Testis (tissue), 3 donors: ENCODE data around the gene IL18R1. TPM values are rescaled to one million over a fixed set of nuclear protein-coding genes. Genes with fewer than 3 reads are reported as not detected.

Source experiments
- DNase-seq: peaks from one replicate; pipeline ENCODE4 v3.0.0-alpha.2; 2019
- H3K27ac ChIP-seq, 2 donors: fragments of 200-600 bp; sonication (generic); one replicate each; pipeline ENCODE4 v1.5.1; 2019
- H3K27me3 ChIP-seq: fragments of 200-600 bp; sonication (generic); one replicate; pipeline ENCODE4 v1.5.1; 2019
- H3K36me3 ChIP-seq: fragments of 200-600 bp; sonication (generic); one replicate; pipeline ENCODE4 v1.5.1; 2017; ENCODE audit warnings: low read depth; ENCODE audit errors: missing control alignments
- H3K4me1 ChIP-seq: fragments of 200-600 bp; sonication (generic); one replicate; pipeline ENCODE4 v1.5.1; 2019
- H3K4me3 ChIP-seq, 2 donors: fragments of 200-600 bp; sonication (generic); one replicate each; pipeline ENCODE4 v1.5.1; 2017 to 2019
- H3K9me3 ChIP-seq: fragments of 200-600 bp; sonication (generic); one replicate; pipeline ENCODE4 v1.5.1; 2017
- POLR2A ChIP-seq: fragments of 450-650 bp; IDR thresholded peaks from one replicate; pipeline ENCODE4 v1.6.1; 2017; ENCODE audit warnings: antibody characterized with exemption, mild to moderate bottlenecking, moderate library complexity
- WGBS, 2 donors: methylation state at CpG; one replicate each; pipeline ENCODE4 v1.1.5; 2018; 5-methylcytosine and 5-hydroxymethylcytosine counted together
- intact Hi-C: fragments of 100-400 bp; cut with DNase I; formaldehyde crosslinking; loops from one replicate; pipeline ENCODE4 v1.15.1; 2023; ENCODE audit warnings: low total_unique reads
- polyA plus RNA-seq: library from polyadenylated mRNA; stranded (reverse); fragments of 350-450 nt; fragmentation: Illumina TruSeq; extraction: RNeasy Lipid Tissue Mini Kit (QIAGEN cat#74804); gene quantifications from one replicate; pipeline ENCODE4 v1.2.3, GENCODE V29; 2014; ENCODE audit warnings: low read depth, low replicate concordance; ENCODE audit not compliant: insufficient read depth
- total RNA-seq, 2 donors: library from RNA; depleted of rRNA; stranded (reverse); fragments of >200 nt; gene quantifications; one replicate each; pipeline ENCODE4 v1.2.3, GENCODE V29; 2016
- TF ChIP-seq, protein P1 (sequence below), 3 experiments: fragments of 450-650 bp in 2 of 3; fragments of 200-600 bp in 1 of 3; sonication (generic) in 1 of 3; IDR thresholded peaks; one replicate each; pipeline ENCODE4 v1.5.1; 2016 to 2019; ENCODE audit warnings: antibody characterized with exemption in 3 of 3, mild to moderate bottlenecking in 2 of 3, moderate library complexity in 1 of 3

IL18R1 gene
- total and polyA plus RNA-seq, 3 donors from 2014 or later, result 1.0 to 2.9 (median 1.1) TPM

DNA sequence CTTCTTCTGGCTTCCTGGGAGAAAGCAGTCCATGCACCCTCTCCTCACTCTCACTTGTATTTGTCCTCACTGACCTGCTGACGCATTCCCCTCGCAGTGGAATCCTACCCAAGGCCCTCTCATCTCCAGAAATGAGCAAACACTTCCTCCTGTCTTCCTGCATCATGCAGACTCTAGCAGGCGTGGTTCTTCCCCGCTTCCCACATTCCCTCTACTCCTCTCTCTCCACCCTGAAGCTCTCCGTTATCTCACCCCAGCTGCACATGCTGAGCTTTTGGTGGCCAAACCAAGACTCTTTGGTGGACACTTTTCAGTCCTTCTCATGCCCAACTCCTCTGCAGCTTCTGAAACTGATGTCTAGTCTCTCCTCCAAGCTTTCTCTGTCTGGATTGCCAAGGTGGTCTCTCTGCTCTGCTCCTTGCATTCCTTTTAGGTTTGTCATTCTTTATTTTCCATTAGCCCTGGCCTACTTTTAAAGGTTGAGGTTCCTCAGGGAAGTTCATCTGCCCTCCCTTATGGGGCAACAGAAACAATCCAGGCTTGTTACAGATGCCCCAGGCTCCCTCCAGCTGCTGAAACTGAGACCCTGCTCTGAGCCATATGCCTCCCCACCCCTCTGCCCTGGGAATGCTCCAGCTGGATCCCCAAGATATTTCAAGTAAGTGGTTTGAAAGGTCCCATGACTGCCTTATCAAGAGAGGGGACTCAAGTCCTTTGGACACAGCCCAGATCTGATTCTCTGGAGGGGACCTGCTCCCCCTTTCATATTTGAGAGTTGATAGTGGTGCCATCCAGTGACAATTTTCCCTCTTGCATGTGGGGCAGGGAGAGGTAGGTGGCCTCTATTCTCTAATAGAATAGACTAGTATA, 66.5 kb downstream of the IL18R1 start:
- intact Hi-C loops, result no loop called here
- DNase-seq, result no peak
- Histone ChIP-seq H3K4me1 (no peaks in the 10 kb centered on the region), H3K4me3 (no peak overlapping the region), H3K27me3 (no peaks in the 10 kb centered on the region), H3K27ac (no peak overlapping the region), H3K36me3 (no peaks in the 10 kb centered on the region), H3K9me3 (no peaks in the 10 kb centered on the region)
- 76 to 83% methylated on average over 5 of the region's 5 CpGs for WGBS, 2 donors
- no peak for TF ChIP-seq POLR2A
- TF ChIP-seq, protein P1, sequence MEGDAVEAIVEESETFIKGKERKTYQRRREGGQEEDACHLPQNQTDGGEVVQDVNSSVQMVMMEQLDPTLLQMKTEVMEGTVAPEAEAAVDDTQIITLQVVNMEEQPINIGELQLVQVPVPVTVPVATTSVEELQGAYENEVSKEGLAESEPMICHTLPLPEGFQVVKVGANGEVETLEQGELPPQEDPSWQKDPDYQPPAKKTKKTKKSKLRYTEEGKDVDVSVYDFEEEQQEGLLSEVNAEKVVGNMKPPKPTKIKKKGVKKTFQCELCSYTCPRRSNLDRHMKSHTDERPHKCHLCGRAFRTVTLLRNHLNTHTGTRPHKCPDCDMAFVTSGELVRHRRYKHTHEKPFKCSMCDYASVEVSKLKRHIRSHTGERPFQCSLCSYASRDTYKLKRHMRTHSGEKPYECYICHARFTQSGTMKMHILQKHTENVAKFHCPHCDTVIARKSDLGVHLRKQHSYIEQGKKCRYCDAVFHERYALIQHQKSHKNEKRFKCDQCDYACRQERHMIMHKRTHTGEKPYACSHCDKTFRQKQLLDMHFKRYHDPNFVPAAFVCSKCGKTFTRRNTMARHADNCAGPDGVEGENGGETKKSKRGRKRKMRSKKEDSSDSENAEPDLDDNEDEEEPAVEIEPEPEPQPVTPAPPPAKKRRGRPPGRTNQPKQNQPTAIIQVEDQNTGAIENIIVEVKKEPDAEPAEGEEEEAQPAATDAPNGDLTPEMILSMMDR (IDR thresholded peaks at IDR 0.05), result no peak

DNA sequence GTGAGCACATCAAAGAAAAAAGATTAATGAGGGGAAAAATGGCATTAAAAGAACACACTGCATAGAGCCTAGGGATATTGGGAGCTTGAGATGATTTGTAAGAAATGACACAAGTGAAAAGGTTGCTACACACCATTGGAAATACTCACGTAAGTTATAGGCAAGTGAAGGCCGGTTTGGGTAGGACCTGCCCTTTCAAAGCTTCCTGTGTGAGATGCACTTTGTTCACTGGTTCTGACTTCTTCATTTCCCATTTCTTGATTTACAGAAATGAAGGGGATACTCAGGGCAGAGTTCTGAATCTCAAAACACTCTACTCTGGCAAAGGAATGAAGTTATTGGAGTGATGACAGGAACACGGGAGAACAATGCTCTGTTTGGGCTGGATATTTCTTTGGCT, 67.3 kb downstream of the IL18R1 start, which contains the start of gene IL18RAP:
TSS of gene IL18RAP (plus strand) at position 251 of the 400 bp plus-strand sequence. CDS start at position 369, 118 bp downstream.
- H3K4me3 ChIP-seq, result no peak within 1 kb of the TSS
- no peak for DNase-seq

DNA sequence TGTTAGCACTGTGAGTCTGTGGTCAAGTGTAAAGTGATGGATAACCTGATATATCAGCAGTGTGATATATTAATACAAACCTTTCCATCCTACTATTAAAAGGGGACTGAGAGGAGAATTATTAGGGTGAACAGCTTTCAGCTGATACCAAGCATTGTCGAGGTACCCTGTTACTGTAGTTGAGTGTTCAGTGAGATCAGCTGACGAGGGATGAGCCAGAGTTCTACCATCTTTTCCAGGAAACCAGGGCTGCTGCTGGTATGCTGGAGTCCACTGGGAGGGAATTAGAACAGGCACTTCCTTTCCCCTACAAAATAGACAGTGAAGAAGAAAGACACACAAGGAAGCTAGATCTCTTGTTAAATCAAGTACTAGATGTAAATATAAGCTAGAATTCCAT, 67.8 kb downstream of the IL18R1 start:
- TF ChIP-seq, protein P1 (IDR thresholded peaks at IDR 0.05), result no peak
- no peak for TF ChIP-seq POLR2A
- H3K27me3 ChIP-seq, result no peaks in the 10 kb centered on the region
- 75 to 78% methylated on average over 2 of the region's 2 CpGs for WGBS, 2 donors
- no peak for DNase-seq
- H3K9me3 ChIP-seq, result no peaks in the 10 kb centered on the region
- H3K4me1 ChIP-seq, result no peaks in the 10 kb centered on the region
- H3K4me3 ChIP-seq, result no peak overlapping the region
- no peaks in the 10 kb centered on the region for H3K36me3 ChIP-seq
- no peak overlapping the region for H3K27ac ChIP-seq
- intact Hi-C loops, result no loop called here

More for the DNA sequence above, 67.3 kb downstream of the IL18R1 start, which contains the start of gene IL18RAP:
- Histone ChIP-seq H3K4me1 (no peaks in the 10 kb centered on the region), H3K27me3 (no peaks in the 10 kb centered on the region), H3K27ac (no peak within 1 kb of the TSS), H3K36me3 (no peaks in the 10 kb centered on the region), H3K9me3 (no peaks in the 10 kb centered on the region)
- intact Hi-C loops, result no loop called here
- 81 to 84% methylated on average over 3 of the region's 3 CpGs for WGBS, 2 donors
- TF ChIP-seq, protein P1 (IDR thresholded peaks at IDR 0.05), result no peak
- no peak for TF ChIP-seq POLR2A

DNA sequence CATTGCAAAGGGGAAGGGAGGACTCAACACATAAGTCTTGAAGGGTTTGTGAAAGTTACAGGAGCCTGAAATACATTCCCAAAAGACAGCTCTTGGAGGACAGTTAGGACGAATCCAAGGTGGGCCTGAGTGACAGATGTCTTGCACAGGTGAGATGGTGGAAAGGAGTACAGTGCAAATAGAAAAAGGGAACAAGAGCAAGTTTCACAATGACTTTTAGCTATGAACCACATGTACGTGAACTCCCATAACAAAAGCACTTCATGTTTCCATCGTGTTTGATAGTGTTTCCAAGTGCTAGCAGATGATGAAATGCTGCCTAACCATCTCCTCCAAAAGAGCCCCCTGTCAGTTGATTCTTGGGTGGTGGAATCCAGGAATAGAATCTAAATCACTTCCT, 69.2 kb downstream of the IL18R1 start:
- DNase-seq, result no peak
- no peaks in the 10 kb centered on the region for H3K36me3 ChIP-seq
- H3K4me1 ChIP-seq, result no peaks in the 10 kb centered on the region
- H3K27me3 ChIP-seq, result no peaks in the 10 kb centered on the region
- intact Hi-C loops, result no loop called here
- WGBS, 2 donors, result 69 to 80% methylated on average over 3 of the region's 3 CpGs
- no peak overlapping the region for H3K27ac ChIP-seq
- no peak overlapping the region for H3K4me3 ChIP-seq
- TF ChIP-seq POLR2A, result no peak
- TF ChIP-seq, protein P1 (IDR thresholded peaks at IDR 0.05), result no peak
- H3K9me3 ChIP-seq, result no peaks in the 10 kb centered on the region
